NCI-H2171 (cell line): ENCODE data around the gene ELOVL5.
"Not testable (repeated sequence)": the region's sequence is repeated elsewhere in the genome, so short reads cannot be mapped to it uniquely, and the experiment has no call there.

Experiments used
- DNase-seq: peaks from one replicate; lab custom pipeline; 2025; lab: John Stamatoyannopoulos, UW

ELOVL5 gene

DNA sequence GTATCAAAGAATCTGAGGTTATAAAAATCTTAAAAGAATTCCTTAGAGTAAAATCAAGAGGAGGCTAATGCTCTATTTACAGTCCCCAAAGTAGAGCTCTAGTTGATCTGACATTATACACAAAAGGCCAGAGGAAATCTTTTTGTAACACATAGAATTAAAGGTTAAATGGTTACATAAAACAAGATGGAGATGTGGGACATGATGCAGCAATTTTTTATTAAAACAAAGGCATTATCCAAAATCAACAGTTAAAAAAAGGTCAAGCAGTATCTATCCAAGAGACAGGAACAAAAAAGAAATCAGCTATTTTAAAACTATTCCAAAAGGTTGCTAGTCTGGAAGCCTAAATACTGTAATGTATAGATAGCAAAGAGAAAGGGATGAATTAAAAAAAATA lies 20.4 kb downstream of the ELOVL5 start:
- DNase-seq, result no peak

DNA sequence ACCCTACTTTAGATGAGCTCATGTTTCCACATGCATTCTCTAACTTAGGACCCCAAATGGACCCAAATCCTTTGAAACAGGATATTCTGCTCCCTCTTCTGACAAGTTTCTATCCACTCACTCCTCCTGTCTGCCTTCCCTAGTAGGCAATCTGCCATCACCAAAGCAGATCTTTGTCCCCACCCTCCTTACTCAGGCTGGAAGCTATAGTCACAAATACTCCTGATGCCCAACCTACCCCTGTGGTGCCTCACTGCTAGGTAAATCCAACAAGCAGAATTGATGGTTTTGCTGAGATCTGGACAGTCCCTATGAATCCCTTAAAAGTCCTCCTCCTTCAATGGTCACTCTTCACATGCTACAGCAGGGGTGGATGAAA lies 21.7 kb downstream of the ELOVL5 start:
- no peak for DNase-seq

DNA sequence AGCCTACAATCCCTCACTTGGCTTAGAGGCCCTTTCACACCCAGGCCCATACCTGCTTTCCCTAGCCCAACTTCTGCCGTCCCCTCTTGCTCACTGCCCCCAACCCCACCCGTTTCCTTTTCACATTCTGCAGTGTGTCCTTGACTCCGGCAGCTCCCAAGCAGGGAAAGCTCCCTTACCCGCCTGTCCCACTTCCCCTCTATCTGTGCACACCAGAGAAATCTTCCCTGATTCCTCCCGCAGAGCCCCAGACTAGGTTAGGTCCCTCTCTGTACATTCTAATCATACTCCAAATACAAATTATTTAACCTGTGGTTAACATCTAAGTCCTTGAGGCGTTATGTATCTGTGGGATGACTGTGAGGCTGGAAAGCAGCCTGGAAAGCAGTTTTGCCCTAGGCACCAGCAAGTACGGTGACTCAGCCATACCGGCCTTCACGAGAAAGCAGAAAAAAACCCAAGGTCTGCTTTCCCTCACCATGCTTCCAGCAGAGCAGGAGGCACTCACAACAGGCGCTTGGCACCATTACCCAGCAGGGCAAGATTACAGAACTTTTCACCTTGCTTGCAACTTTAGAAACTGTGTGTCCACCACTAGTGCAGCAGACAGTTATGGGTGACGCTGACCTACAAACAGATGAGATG lies 22.3 kb downstream of the ELOVL5 start:
- DNase-seq, result no peak

DNA sequence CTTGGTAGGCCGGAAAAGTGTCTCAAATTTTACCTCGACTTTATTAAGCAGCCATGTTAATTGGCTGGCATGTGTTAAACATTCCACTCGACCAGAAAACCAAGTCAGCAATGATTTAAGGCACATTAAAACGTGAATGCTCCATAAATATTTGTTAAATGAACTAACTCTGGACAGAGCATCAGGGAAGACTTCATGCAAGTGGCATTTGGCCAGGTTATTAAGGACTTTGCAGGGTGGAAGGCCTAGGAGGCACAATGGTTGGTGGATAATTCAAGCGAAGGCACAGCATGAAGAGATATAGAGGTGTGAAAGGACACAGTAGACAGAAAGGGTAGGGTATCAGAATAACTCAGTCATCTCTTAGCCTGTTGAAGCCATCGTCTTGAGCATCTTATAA lies 23.0 kb downstream of the ELOVL5 start:
- DNase-seq, result no peak

DNA sequence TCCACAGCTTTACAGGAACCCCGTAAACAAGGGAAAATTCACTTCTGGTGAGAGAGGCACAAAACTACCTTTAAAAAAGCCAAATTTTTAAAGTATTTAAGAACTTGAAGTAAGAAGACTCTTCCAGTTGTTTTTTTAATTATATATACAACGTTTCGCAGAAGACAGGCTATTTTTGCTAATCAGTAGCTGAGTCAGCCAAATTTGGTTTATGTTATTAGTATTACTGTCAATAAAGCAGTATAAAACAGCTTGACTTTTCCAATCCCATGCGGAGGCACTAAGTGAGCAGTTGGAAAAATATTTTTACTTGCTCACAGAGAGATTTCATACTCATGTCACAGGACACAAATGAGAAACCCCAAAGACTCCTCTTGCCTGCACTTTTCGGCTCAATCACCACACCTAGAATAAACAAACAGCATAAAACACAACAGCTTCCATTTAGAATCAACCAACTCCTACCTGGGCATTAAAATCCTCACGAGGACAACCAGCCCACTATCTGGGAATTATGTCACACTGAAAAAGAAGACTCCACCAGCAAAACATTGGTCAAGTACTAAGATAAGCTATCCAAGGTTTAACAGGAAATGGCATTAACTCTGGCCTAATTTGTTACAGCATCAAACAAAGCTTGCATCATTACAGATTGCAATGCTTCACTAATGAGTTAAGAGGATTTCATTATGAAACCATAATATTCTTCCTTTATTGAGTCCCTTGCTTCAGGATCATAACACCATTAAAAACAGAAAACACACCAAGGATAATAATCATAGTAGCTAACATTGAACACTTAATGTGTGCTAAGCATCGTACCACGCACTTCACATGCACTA lies 26.3 kb downstream of the ELOVL5 start:
- no peak for DNase-seq

DNA sequence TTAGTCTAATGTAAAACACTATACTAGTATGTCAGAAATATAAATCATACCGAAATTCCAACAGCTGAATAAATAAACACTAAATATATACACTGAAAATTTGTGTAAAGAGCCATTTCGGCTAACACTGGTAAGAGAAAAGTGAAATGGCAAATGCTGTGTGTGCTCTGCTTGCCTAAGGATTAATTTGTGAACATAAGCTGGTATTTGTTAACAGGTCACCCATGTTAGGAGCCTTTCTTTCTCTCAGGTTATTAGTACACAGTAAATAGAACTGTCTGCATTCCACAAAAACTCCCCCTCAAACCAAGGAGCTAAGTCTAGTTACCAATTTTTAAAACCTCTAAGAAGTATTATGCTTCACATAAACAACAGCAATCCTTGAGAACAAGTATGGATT lies 27.0 kb downstream of the ELOVL5 start:
- DNase-seq, result no peak

DNA sequence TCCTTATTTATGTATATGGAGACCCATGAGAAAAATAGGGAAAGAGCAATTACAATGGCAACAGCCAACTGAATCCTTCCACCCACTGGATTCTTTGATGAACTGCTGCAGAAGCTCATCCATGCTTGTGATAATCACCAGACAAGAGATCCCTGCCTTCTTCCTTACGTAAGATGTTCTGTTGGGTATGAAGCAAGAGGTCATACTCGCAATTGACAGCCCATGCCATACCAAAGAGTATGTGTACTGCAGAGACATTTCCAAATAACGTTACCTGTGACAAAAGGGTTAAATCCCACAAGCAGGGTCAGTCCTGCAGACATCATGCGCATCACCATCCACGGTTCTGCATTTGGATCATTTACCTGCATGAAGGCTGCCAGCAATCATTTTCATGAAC lies 27.8 kb downstream of the ELOVL5 start:
- no peak for DNase-seq

DNA sequence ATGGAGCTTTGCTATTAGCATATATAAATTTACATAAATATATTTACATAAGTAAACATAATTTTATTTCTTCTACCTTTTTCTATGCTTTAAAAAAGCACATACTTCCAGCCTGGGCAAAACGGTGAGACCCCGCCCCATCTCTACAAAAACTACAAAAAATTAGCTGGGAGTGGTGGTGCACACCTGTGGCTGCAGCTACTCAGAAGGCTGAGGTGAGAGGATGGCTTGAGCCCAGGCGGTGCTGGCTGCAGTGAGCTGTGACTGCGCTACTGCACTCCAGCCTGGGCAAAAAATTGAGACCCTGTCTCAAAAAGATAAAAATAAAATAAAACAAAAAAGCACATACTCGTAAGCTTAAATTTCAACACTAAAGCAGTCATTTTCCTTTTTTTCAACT lies 30.3 kb downstream of the ELOVL5 start:
- no peak for DNase-seq

DNA sequence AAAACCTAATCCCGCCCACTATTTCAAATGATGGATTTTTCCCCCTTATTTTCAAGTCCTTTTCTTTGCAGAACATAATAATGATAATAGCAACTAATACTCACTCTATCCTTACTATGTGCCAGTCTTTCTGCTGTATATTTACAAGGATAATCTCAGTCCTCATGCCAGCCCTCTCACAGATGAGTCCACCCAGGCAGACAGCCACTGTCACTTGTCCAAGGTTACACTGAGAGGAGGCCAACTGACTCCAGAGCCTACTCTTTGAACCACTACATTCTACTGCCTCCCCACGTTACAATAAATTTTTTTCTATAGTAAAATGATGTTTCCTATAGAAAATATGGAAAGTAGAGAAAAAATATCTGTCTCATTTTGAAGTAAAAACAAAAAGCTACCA lies 30.9 kb downstream of the ELOVL5 start:
- DNase-seq, result no peak

DNA sequence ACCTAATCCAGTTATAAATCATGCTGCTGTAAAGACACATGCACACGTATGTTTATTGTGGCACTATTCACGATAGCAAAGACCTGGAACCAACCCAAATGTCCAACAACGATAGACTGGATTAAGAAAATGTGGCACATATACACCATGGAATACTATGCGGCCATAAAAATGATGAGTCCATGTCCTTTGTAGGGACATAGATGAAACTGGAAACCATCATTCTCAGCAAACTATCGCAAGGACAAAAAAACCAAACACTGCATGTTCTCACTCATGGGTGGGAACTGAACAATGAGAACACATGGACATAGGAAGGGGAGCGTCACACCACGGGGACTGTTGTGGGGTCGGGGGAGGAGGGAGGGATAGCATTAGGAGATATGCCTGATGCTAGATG lies 31.5 kb downstream of the ELOVL5 start:
- not testable (repeated sequence) for DNase-seq

DNA sequence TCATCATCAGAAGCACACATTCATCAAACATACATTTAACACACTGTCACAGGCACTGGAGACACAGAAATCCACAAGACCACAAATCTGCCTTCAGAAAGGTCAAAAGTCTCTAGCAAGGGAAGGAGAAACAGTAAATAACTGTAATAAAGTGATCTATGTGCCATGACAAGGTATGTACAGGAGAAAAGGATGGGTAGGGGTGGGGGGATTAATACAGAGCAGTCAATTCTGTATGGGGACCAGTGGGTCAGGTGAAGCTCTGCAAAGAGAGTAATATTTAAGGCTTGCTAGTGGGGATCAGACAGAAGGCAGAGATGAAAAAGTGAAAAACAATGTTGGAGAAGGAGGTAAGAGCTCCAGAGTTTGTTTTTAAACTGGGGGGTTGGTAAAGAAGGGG lies 32.6 kb downstream of the ELOVL5 start:
- no peak for DNase-seq

DNA sequence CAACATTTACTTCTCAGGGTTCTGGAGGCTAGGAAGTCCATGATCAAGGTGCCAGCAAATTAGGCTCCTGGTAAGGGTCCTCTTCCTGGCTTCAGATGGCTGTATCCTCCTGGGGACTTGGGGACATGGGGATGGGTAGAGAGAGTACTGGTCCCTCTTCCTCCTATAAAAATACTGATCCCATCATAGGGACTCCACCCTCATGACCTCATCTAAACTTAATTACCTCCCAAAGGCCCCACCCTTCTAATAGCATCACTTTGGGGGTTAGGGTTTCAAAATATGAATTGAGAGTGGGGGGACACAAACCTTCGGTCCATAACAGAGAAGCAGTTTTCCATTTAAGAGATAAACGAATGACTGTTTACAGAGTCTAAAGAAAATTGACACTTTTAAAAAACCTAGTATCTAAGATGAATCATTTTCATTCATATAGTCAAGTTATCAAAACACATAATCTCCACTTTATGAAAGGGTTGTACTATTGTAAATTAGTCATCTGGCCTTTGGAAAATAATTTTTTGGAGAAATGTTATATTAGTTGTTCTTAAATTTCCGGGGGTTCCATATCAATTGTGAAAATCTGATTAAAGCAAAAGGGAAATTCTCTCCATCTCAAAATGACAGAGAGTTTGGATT lies 33.5 kb downstream of the ELOVL5 start:
- no peak for DNase-seq

DNA sequence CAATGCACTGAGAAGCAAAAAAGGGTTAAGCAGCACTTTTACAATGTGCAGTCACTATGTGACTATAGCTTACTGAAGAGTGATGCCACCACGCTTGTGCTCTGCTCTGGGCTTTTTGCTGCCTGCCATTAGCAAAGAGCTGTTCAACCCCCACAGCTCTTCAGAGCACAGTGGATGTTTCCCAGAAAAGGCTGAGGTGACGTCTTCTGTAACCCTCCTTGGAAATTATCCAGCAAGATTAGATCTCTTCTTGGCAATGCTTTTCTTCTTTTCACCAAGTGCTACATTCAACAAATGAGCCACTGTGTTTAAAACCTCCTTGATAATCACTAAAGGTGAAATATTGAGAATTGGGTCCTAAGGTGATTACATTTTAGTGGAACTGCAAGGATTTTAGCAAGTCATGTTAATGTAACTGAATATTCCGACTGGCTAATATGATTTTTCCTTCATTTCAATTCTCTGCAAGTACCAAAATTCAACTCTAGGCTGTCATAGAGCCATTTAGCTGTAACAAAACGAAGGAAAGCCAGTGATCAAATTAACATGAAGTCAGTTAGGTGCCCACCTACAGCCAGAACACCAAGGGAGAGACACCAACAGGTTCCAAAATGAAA lies 34.9 kb downstream of the ELOVL5 start:
- DNase-seq, result no peak

DNA sequence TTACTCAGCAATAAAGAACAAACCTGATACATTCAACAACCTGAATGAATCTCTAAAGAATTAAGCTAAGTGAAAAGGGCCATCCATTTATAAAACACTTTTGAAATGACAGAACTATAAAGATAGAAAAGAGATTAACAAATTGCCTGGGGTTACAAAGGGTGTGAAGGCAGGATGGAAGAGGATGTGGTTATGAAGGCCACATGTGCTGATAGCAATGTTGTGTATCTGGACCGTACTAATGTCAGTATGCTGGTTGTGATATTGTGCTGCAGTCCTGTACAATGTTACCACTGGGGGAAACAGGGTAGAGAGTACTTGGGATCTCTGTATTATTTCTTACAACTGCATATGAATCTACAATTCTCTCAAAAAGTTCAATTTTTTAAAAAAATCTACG lies 36.4 kb downstream of the ELOVL5 start:
- DNase-seq, result no peak

DNA sequence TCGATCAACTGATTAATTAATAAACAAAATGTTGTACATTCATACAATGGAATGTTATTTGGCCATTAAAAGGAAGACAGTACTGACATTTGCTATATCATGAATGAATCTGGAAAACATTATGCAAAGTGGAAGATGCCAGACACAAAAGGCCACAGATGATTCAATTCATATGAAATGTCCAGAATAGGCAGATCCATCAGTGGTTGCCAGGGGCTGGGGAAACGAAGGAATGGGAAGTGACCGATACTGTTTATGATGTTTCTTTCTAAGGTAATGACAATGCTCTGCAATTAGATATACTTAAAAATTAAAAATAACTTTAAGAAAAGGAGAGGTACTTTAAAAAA lies 37.2 kb downstream of the ELOVL5 start:
- no peak for DNase-seq

DNA sequence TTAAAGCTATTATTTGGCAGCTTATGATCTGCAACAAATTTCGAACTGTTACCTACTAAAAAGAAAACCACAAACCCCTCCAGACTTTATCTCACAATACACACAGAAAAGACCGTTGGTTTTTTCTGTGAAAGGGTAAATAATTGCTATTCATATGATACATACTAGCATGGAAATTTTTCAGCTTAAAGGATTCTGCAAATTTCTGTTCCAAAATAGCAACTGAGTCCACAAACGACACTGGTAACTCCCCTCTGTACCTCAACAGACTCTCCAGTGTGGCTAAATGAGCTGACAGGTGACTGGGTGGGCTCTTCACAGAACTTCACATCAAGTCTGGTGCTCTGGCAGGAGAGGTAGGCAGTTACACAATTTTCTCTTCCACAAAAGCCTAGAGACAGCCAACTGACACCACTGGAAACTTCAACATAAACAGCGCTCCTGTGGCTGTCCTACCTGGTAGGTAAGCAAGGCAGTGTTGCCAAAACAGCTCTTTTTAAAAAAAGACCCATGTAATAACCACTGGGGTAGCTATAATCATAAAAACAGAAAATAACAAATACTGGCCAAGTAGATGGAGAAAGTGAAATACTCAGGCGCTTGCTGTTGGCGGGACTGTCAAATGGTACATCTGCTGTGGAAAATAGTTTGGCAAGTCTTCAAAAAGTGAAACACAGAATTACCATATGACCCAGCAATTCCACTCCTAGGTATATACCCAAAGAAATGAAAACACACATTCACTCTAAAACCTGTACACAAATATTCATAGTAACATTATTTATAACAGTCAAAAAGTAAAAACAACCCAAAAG lies 37.8 kb downstream of the ELOVL5 start:
- DNase-seq, result no peak

DNA sequence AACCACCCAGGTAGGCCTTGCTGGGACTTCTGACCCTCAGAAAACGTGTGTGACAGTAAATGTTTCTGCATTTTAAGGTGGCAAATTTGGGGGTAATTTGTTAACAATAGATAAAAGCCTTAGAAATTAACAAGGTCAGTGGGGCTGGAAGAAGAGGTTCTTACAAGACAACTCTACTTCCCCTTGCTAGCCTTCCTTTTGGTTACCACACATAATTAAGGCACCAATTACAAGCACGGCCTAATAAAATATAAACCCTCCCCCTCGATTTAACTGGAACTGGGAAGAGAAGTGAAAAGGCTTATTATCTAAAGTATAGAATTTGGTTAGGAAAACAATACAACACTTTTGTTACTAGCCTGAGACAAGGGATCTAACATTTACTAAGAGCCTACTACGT lies 38.8 kb downstream of the ELOVL5 start:
- no peak for DNase-seq

DNA sequence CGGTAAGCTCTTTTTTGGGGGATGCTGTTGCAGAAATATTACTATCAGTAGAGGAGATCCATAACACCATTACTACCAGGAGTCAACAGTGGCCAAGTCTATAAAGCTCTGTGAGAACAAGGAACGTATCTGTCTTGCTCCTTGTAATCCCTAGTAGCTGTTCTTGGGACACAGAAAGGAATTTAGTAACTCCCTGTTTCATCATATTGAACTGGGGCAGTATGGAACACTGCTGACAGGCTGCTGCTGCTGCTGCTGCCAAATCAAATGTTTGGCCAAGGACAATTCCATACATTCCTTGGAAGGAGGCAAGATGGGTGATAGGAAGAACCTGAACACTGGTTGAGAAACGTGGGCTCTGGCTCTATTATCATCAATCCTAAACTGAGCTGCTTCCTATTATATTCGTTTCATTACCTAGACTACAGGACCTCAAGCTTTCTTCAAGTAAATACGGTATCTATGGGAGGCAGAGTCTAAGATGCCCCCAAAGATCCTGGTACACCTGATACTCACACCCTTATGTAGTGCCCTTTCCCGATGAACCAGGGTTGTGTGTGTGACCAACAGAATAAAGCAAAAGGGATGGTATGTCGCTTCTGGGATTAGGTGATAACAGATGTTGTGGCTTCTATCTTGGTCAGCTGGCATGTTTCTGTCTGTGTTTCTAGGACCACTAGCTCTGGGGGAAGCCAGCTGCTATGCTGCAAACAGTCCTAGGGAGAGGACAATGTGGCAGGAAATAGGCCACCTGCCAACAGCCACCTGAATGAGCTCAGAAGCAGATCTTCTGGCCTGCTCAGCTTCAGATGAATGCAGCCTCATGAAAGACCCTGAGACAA lies 39.5 kb downstream of the ELOVL5 start:
- no peak for DNase-seq

DNA sequence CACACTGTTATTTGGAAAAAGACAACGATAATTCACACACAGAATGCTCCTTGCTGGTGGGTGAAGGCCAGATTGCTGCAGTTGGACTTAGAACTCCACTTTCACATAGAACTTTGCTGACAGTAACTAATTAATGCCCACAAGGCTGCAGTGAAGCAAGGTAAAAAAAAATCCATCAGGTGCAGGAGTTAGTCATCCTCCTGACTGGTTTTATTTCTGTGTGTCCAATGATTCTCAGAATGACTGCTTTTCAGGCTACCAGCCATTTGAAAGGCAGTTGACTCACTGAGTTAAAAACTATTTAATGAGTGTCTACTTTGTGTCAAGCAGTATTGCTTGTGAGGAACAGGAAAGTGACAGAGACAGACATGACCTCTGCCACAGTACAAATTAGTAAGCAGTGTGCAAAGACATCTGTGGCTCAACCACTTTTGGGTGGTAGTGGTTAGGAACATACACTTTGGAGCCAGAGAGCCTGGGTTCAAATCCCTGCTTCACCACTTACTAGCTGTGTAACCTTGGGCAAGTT lies 41.9 kb downstream of the ELOVL5 start:
- no peak for DNase-seq

DNA sequence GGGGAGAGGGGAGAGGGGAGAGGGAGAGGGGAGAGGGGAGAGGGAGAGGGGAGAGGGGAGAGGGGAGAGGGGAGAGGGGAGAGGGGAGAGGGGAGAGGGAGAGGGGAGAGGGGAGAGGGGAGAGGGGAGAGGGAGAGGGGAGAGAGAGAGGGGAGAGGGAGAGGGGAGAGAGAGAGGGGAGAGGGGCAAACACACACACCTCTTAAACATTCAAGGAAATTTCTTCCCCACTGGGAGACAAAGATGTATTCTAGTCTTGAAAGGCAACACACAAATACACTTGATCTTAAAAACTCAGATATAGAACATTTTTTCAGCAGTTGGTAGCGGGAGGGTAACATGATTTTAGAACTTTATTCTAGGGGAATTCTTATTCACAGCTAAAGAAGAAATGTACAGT lies 42.5 kb downstream of the ELOVL5 start:
- DNase-seq, result not testable (repeated sequence)

DNA sequence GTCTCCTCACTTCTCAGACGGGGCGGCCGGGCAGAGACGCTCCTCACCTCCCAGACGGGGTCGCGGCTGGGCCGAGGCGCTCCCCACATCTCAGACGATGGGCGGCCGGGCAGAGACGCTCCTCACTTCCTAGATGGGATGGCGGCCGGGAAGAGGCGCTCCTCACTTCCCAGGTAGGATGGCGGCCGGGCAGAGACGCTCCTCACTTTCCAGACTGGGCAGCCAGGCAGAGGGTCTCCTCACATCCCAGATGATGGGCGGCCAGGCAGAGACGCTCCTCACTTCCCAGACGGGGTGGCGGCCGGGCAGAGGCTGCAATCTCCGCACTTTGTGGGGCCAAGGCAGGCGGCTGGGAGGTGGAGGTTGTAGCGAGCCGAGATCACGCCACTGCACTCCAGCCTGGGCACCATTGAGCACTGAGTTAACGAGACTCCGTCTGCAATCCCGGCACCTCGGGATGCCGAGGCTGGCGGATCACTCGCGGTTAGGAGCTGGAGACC lies 43.2 kb downstream of the ELOVL5 start:
- not testable (repeated sequence) for DNase-seq
